ENCODE results near the gene KMT2C.
"Not testable (repeated sequence)": the region's sequence is repeated elsewhere in the genome, so short reads cannot be mapped to it uniquely, and the experiment has no call there.

Gene KMT2C

DNA sequence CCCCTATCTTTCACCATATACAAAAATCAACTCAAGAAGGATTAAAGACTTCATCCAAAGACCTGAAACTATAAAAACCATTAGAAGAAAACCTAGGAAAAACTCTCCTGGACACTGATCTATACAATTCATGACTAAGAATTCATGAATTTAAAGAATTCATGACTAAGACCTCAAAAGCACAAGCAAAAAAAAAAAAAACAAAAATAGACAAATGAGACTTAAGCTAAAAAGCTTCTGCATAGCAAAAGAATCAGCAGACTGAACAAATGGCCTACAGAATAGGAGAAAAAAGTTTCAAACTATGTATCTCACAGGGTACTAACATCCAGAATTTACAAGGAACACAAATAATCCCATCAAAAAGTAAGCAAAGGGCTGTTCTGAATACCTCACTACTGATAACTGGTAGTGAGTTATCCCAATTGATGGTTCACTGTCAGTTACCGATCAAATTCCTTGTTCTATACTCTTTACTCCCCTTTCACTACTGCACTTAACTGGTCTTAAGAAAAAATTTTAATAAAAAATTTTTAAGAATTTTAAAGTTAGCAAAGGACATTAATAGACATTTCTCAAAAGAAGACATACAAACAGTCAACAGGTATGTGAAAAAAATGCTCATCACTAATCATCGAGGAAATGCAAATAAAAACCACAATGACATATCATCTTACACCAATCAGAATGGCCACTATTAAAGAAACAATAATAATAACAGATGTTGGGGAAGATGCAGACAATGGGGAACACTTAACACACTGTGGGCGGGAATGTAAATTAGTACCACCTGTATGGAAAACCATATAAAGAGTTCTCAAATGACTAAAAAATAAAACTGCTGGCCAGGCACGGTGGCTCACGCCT lies 33.2 kb downstream of the KMT2C start:
- DNase-seq (ENCODE audit: low spot score): no peak

DNA sequence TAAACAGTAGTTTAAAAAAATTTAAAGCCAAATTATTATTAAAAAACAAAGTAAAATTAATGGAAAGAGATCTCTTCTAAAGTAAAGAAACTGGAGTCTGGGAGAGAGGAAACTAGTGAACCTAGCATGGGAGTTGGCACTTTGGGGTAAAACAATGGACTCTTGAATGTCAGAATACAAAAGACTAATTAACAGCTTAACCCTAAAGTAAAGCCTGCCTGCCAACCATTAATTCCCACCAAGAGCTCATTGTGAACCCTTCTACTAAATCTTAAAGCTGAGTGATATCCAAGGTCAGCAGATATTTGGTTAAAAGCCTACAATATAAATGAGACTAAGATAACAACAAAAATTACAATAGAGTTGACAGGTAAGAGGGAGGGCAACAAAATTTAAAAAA lies 36.5 kb downstream of the KMT2C start:
- DNase-seq (ENCODE audit: low spot score): no peak

DNA sequence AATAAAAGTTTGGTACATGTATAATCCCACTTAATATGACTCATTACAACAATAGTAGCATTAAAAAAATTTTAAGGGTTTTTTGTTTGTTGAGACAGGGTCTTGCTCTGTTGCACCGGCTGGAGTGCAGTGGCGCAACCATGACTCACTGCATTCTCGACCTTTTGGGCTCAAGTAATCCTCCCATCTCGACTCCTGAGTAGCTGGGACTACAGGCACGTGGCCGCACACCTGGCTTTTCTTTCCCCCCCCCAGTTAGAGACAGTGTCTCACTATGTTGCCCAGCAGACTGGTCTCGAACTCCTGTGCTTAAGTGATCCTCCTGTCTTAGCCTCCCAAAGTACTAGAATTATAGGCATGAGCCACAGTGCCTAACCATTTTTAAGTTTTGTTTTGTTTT lies 40.7 kb downstream of the KMT2C start:
- no peak for DNase-seq (ENCODE audit: low spot score)

DNA sequence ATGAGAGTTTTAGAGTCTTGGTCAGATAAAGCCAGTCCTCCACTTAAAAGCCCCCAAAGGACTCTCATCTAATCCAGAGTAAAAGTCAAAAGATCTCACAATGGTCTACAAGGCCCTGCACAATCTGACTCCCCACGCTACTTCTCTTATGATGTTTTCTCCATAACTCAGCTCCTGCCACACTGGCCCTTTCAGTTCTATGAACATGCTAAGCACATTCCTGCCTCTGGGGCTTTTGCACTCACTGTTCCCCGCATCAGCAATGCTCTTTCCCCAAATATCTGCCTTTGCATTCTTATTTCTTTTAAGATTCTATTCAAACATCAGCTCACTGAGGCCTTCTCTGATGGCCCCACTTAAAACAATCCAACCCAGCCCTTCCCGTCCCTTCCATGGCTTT lies 41.6 kb downstream of the KMT2C start:
- not testable (repeated sequence) for DNase-seq (ENCODE audit: low spot score)

DNA sequence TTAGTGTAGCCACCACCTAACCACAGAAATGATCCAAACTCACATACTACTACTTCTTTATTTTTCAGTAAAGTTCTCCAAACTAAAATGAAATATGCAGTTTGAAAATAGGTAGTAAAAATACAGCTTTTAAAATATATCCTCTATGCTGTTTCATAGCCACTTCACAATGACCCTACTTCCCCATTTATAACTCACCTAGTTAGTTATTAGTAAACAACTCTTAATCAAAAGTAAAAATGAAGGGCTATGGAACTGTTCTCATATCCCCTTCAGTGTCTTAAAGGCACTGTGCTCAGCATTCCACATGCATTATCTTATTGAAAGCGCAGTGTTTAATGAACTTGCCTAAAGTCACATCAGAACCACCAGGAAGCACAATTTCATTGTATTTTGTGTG lies 43.5 kb downstream of the KMT2C start:
- no peak for DNase-seq (ENCODE audit: low spot score)

DNA sequence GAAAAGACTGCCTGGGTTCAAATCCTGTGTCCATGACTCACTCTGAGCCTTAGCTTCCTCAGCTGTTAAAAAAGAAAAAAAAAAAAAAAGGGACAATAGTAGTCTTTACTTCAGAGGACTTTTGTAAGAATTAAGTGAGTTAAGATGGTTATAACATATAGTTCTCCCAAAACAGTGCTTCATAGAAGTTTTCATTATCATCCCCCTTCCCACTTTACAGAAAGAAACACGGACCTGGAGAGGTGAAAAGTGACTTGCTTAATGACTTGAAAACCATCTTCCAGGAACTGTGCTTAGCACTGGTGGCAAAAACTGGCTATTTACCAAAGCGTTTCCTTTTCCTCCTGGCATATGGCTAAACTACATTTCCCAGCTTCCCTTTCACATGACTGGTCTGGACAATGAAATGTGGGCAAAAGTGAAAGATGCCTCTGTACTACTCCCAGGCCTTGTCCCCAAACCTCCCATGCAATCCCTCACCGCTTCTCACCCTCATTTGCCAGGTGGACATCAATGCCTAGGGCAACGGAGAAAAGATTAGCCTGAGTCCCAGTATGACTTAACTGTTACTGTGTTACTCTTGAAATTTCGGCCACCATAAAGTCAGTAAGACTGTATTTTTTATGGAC lies 49.6 kb downstream of the KMT2C start:
- not testable (repeated sequence) for DNase-seq (ENCODE audit: low spot score)

DNA sequence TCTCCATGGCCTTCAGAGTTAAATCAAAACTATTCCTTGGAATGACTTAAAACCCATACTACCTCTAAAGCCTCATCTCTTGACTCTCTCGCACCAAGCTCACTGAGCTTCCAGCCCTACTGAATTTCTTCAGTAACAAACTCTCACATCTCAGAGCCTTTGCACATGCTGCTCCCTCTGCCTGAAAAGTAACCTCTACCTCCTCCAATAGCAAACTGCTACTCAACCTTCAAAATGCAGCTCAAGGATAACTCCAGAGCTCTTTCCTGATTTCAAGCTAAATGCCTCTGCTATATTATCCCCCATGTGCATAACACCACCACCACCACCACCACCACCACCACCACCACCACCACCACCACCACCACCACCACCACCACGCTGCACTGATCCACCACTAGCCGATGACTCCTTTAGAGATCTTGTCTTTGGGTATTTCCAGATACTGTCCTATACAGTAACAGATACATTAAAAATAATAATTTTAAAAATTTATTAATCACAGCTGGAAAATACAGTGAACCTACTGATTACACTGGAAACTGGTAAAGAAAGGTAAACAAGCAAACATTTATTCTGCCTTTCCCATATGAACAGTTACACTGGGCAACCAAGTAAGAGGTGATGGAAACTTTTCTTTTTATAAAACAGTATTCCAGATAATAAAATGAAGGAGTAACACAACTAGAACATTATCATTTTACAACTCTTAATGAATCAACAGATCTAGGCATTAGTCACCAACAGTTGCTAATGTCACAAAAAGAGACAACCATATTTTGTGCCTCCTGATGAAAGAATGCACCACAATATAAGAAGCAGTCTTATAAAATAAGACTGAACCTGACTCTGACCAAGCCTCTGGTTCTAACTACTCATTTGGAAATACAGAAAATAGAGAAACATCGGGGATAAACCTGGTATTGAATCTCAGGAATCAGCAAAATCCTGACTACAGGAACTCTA lies 51.3 kb downstream of the KMT2C start:
- not testable (repeated sequence) for DNase-seq (ENCODE audit: low spot score)

DNA sequence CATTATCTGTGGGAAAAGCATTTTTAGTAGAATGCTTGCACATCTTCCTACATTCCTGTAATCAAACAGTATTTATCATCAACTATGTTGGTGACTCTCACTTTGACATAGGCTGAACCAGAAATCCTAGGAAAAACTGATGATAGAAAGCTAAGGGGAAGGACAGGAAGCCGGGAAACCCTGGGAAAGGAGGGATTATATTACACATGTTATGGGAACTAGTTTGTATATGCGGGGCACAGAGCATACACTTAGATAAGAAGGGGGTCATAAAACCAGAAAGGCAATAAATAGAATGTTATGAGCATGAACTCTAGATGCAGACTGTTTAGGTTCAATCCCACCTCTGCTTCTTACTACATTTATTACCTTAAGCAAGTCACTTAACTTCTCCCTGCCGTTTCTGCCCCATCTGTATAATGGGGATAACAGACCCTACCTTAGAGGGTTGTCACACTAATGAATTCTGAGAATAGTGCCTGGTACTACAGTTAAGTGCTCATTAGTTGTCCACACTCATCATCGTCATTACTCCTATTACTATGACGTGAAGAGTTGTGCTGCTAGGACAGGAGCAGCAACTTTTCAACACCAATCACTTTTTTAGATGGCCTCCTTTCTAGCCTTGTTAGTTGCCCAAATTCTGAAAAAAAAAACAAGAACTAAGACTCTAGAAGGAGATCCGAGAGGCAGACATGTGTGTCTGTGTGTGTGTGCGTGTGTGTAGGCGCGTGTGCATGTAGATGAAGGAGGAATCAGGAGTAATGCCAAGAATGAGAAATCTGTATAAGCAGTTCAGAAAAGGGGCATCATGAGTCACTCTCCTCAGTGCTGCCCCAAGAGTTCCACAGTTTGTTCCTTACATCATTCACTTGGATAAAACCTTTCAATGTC lies 52.2 kb downstream of the KMT2C start:
- DNase-seq (ENCODE audit: low spot score): no peak

DNA sequence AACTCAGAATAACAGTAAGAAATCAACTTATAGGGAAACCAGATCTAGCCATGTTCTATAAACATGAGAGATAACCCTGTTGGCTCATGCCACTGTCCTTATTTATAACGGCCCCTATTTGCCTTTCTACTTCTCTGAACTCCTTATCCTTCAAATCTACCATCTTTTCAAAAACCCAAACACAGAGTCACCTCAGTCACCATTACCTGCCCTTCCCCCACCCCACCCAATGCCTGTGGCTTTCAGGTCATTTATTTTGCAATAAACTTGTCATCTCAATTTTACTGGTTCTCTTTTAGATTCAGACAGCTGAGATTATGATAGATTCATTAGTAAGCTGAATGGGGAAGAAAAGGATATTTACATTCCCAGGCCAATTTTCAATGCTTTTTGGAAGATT lies 53.6 kb downstream of the KMT2C start:
- DNase-seq (ENCODE audit: low spot score): no peak

DNA sequence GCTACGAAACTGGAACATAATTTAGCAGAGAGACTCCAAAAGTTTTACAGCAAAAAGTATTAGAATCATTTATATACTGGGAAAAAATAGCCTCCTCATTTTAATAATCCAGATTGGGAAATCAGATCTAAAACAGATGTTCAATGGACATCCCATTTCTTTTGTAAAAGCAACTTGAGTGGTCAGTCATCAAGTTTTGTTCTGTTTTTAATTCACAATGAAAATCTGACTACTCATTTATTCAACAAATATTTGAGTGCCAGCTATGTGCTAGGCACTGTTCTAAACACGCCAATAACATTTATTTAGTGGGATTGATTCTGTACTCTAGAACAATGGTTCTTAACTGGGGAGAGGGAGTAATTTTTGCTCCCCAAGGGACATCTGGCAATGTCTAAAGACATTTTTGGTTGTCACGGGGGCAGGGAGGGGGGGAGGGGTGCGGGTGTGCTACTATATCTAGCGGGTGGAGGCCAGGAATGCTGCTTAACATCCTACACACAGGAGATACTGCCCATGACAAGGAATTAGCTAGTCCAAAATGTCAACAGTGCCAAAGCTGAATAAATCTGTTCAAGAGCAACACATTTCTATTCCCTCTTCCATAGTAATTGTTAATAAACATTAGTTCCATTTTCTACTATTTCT lies 54.7 kb downstream of the KMT2C start:
- not testable (repeated sequence) for DNase-seq (ENCODE audit: low spot score)

DNA sequence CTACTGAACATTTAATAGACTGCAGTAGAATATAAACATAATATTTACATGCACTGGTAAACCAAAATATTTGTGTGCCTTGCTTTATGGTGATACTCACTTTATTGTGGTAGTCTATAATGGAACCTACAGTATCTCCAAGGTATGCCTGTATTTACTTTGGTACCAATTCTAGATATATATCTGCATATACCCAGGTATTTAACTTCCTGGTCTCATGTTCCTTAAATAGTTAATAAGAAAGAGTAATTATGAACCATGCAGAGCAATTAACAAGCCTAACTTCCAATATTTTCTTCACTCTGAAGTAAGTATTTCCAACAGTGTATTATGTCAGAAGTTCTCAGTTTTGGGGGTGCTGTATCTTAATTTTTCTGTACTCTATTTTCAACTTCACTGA lies 57.3 kb downstream of the KMT2C start:
- DNase-seq (ENCODE audit: low spot score): not testable (repeated sequence)

DNA sequence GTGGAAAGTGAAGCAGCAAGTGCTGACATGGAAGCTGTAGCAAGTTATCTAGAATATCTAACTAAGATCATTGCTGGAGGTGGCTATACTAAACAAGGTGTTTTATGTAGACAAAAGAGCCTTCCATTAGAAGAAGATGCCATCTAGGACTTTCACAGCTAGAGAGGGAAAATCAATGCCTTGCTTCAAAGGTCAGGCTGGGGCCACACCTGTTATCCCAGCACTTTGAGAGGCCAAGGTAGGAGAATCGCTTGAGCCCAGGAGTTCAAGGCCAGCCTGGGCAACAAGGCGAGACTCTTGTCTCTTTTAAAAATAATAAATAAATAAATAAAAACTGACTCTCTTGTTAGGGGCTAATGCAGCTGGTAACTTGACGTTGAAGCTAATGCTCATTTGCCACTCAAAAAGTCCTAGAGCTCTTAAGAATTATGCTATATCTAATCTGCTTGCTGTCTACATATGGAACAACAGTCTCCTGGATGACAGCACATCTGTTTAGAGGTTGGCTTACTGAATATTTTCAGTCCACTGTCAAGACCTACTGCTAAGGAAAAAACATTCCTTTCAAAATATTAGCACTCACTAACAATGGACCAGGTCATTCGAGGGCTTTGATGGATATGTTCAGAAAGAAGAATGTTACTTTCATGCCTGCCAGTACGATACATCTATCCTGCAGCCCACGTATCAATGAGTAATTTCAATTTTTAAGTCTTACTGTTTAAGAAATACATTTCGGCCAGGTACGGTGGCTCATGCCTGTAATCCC lies 58.9 kb downstream of the KMT2C start:
- not testable (repeated sequence) for DNase-seq (ENCODE audit: low spot score)

DNA sequence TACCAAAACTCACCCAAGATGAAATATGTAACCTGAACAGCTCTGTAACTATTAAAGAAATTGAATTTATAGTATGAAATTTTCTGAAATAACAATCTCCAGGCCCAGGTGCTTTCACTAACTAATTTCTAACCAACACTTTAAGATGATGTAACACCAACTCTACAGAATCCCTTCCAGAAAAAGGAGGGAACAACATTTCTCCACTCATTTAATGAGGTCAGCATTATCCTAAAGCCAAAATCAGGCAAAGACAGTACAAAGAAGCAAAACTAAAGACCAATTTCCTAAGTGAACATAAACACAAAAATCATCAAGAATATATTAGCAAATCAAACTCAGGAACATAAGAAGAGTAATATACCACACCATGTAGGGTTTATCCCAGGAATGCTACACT lies 65.5 kb downstream of the KMT2C start:
- DNase-seq (ENCODE audit: low spot score): no peak

DNA sequence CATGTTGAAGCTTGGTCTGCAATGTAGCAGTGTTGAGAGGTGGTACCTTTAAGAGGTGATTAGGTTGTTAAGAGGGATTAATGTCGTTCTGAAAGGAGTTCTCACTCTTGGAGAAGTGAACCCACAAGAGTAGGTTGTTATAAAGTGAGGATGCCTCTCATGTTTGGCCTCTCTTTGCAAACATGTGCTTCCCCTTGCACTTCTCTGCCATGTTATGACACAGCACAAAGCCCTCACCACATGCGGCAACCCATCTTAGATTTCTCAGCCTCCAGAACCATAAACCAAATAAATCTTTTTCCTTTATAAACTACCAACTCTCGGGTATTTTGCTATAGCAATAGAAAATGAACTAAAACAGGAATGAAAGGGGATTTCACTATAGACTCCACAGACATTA lies 66.3 kb downstream of the KMT2C start:
- DNase-seq (ENCODE audit: low spot score): no peak

DNA sequence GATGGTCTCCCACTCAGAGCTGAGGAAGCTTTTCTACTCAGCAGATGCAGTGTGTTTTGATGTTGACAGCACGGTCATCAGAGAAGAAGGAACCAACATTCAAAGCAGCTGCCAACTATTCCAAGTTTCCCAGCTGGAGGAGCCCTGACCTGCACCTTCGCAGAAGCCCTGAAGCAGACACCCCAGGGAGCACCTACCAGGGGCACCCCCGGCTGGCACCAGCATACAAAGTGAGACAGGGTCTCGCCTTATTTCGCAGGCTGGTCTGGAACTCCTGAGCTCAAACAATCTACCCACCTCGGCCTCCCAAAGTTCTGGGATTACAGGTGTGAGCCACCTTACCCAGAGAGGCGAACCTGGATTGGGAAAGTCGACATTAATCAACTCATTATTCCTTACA lies 68.6 kb downstream of the KMT2C start:
- DNase-seq (ENCODE audit: low spot score): no peak

DNA sequence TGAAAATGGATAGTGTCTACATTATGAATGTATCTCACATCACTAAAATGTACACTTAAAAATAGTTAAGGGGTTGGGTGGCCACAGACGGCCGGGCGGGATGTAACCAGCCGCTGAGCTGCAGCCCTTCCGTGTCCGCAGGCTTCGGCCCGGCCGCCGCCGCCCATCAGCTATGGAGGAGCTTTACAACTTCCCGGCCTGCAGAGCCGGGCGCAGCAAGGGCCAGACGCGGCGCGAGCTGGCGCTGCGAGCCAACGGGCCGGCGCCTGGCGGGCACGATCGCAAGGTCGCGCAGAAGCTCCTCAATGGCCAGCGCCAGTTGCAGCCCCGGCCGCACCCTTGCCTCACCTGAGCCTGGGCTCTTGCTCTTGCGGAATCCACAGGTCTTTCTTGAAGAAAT lies 69.1 kb downstream of the KMT2C start:
- DNase-seq (ENCODE audit: low spot score): no peak

DNA sequence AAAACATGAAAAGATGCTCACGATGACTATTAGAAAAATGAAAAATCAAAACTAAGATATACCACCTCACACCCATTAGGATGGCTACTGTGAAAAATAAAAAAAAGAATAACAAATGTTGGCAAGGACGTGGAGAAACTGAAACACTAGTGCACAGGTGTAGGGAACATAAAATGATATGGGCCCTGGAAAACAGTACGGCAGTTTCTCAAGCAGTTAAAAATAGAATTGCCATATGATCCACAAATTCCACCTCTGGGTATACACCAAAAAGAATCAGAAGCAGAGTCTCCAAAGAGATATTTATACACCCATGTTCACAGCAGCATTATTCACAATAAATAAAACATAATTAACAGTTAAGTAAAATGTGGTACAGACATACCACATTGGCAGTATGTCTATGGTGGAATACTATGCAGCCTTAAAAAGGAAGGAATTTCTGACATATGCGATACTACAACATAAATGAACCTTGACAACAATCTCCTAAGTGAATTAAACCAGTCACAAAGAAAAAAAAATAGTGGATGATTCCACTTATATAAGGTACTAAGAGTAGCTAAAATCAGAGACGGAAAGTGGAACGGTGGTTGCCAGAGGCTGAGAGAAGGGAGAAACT lies 69.7 kb downstream of the KMT2C start:
- no peak for DNase-seq (ENCODE audit: low spot score)

DNA sequence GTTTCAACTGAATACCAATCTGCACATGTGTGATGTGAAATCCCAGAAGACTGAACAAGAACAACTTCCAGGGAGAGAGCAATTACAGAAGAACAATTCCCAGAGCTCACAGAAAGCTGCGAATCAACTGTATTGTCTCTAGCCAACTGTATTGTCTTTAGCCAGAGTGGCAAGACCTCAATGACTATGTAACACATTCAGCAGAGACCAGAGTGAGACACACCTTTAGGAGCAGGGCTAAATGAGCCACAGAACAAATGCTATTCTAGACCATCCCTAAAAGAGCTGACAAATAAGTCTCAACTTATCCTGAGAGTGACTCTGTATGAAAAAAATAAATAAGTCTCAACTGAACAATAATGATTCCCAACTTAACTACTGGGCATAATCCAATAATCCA lies 72.0 kb downstream of the KMT2C start:
- no peak for DNase-seq (ENCODE audit: low spot score)

DNA sequence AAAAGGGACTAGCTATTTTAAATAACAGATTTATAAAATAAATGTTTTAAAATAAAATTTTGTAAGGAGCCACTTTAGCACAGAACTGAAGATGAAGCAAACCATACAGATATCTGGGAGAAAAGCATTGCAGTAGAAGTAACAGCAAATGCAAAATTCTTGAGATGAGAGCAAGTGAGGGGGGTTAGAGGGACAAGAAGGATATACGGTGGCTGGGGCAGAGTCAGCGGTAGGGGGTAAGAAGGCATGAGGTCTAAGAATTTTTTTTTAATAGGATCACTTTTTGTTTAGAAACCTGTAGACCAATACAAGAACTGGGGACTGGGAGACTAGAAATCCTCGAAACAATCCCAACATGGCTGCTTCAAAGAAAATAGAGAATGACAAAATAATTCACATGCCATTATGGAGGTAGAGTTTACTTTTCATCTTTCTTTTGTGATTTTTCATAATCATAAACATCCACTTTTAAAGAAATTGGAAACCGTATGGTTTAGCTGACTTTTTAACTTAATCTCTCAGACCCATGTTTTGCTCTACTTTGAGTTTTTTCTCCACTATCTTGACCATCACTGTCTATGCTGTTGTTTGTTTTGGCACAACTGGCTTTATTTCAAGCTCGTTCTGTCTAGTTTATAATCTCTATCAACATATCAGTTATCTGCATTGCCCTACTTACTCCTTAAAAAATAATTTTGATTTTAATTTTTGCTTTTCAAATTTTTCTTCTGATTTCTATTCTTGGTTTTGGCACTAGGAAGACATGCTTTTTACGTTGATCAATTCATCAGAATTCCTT lies 73.5 kb downstream of the KMT2C start:
- no peak for DNase-seq (ENCODE audit: low spot score)
